Gastroesophageal sphincter (tissue), 4 donors: Measurements from ENCODE around the gene RNF213. TPM values are rescaled to one million over a fixed set of nuclear protein-coding genes. Genes with fewer than 3 reads are reported as not detected.

ENCODE experiments used
- ATAC-seq: fragments of 150-250 bp; one replicate; pipeline ENCODE4 v1.9.1; 2016; ENCODE audit warnings: mild to moderate bottlenecking, moderate library complexity
- H3K27ac ChIP-seq, 4 donors: fragments of 200-600 bp; sonication (generic) in 3 of 4; 1 replicate in 3 of 4; 2 replicates in 1 of 4; pipeline ENCODE4 v1.5.1; 2016 to 2019
- H3K27me3 ChIP-seq: fragments of 200-600 bp; sonication (generic); one replicate; pipeline ENCODE4 v1.5.1; 2019
- H3K36me3 ChIP-seq, 2 donors: fragments of 200-600 bp; sonication (generic); one replicate each; pipeline ENCODE4 v1.5.1; 2019; ENCODE audit warnings: control low read depth in 1 of 2
- H3K4me1 ChIP-seq, 3 donors: fragments of 200-600 bp; sonication (generic); 1 replicate in 2 of 3; 2 replicates in 1 of 3; pipeline ENCODE4 v1.5.1; 2016 to 2019; ENCODE audit warnings: control low read depth in 2 of 3
- H3K4me3 ChIP-seq, 2 donors: fragments of 200-600 bp; sonication (generic); one replicate each; pipeline ENCODE4 v1.5.1; 2019; ENCODE audit warnings: mild to moderate bottlenecking in 1 of 2, moderate library complexity in 1 of 2
- H3K9me3 ChIP-seq, 3 donors: fragments of 200-600 bp; sonication (generic); one replicate each; pipeline ENCODE4 v1.5.1; 2017 to 2019; ENCODE audit warnings: control low read depth in 2 of 3
- EP300 ChIP-seq: sonication (generic); formaldehyde crosslinking; IDR thresholded peaks from one replicate; pipeline ENCODE4 v1.6.1; 2017; ENCODE audit warnings: antibody characterized with exemption, mild to moderate bottlenecking
- POLR2A ChIP-seq, 2 donors: fragments of 450-650 bp; IDR thresholded peaks; one replicate each; pipeline ENCODE4 v1.6.1; 2017; ENCODE audit warnings: antibody characterized with exemption in 2 of 2, mild to moderate bottlenecking in 2 of 2, moderate library complexity in 1 of 2
- POLR2AphosphoS5 ChIP-seq: sonication (generic); formaldehyde crosslinking; IDR thresholded peaks from one replicate; pipeline ENCODE4 v1.6.1; 2017; ENCODE audit warnings: antibody characterized with exemption
- WGBS, 2 donors: methylation state at CpG; one replicate each; pipeline ENCODE4 v1.1.5; 2018; ENCODE audit warnings: low coverage in 1 of 2; 5-methylcytosine and 5-hydroxymethylcytosine counted together
- total RNA-seq, 4 donors: library from RNA; depleted of rRNA; stranded (reverse); fragments of >200 nt; gene quantifications; one replicate each; pipeline ENCODE4 v1.1.0, GENCODE V29; 2016
- TF ChIP-seq, protein P1 (sequence below), 4 experiments: fragments of 200-600 bp in 2 of 4; fragments of 450-650 bp in 2 of 4; sonication (generic) in 1 of 4; IDR thresholded peaks; one replicate each; pipeline ENCODE4 v1.5.1; 2017 to 2019; ENCODE audit warnings: antibody characterized with exemption in 4 of 4, mild to moderate bottlenecking in 2 of 4, moderate library complexity in 2 of 4

The RNF213 gene
- total RNA-seq, 4 donors from 2014 or later = 59.2 to 87.6 (median 67.8) TPM

DNA sequence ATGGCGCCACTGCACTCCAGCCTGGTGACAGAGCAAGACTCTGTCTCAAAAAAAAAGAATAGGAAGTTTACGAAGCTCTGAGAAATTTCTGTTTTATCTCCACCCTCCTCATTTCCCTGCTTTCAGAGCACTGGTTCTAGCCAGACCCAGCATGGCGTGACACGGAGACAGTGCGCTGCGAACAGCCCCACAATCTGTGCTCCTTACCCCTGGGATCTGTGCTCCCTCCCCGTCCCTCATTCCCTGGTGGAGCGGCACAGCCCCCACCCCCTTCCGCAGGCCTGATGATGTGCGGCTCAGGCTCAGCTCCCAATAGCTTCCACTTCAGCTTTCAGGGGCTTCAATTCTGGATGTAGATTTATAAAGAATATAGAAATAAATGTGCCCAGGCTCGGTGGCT is 98.2 kb downstream of the RNF213 start:
- no peak overlapping the region for H3K27ac ChIP-seq
- H3K4me1 ChIP-seq = peaks cover 0 to 13% (median 0%) of the 10 kb centered on the region in 3 donors
- TF ChIP-seq EP300 (no peak), POLR2AphosphoS5 (no peak), POLR2A (IDR thresholded peaks at IDR 0.05) (no peak)
- TF ChIP-seq, protein P1, sequence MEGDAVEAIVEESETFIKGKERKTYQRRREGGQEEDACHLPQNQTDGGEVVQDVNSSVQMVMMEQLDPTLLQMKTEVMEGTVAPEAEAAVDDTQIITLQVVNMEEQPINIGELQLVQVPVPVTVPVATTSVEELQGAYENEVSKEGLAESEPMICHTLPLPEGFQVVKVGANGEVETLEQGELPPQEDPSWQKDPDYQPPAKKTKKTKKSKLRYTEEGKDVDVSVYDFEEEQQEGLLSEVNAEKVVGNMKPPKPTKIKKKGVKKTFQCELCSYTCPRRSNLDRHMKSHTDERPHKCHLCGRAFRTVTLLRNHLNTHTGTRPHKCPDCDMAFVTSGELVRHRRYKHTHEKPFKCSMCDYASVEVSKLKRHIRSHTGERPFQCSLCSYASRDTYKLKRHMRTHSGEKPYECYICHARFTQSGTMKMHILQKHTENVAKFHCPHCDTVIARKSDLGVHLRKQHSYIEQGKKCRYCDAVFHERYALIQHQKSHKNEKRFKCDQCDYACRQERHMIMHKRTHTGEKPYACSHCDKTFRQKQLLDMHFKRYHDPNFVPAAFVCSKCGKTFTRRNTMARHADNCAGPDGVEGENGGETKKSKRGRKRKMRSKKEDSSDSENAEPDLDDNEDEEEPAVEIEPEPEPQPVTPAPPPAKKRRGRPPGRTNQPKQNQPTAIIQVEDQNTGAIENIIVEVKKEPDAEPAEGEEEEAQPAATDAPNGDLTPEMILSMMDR (IDR thresholded peaks at IDR 0.05) = no peak
- H3K4me3 ChIP-seq = no peak overlapping the region
- ATAC-seq = no peak
- H3K36me3 ChIP-seq = peaks cover 3 to 99% of the 10 kb centered on the region in 2 donors
- 75 to 97% methylated on average over 1 to 6 of the region's 11 CpGs for WGBS, 2 donors
- H3K9me3 ChIP-seq = no peaks in the 10 kb centered on the region
- no peaks in the 10 kb centered on the region for H3K27me3 ChIP-seq

DNA sequence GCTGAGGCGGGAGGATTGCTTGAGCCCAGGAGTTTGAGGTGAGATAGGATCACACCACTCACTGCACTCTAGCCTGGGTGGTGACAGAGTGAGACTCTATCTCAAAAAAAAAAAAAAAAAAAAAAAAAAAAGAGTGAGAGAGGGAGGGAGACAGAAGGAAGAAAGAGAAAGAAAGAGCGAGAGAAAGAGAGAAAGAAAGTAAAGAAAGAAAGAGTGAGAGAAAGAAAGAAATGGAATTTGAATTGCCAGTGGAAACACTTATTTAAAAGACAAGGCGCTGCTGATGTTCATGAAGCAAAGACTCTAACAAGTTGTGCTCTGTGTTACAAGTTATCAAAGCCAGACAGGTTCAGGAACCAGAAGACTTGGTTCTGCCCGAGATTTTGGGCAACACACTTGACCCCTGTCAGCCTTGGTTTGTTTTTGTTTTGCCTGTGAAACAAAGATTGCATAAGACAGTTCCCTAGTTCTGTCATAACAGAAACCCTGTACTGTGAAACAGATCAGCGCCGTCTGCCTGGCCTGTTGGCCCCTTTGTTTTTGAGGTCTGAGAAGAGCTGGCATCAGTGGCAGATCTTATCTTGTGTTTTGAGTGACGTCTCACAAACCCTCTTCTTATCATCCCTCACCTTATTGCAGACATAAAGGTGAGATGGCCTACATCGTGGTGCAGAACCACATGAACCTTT is 98.9 kb downstream of the RNF213 start:
- Histone ChIP-seq H3K36me3 (peaks cover 3 to 99% of the 10 kb centered on the region in 2 donors), H3K27ac (no peak overlapping the region), H3K4me3 (no peak overlapping the region), H3K27me3 (no peaks in the 10 kb centered on the region), H3K9me3 (no peaks in the 10 kb centered on the region), H3K4me1 (peaks cover 0 to 13% (median 0%) of the 10 kb centered on the region in 3 donors)
- TF ChIP-seq, protein P1 (IDR thresholded peaks at IDR 0.05) = no peak
- TF ChIP-seq POLR2AphosphoS5 (no peak), EP300 (no peak), POLR2A (IDR thresholded peaks at IDR 0.05) (no peak)
- ATAC-seq = peak; percentile 25
- 70 to 77% methylated on average over 5 to 7 of the region's 8 CpGs for WGBS, 2 donors

DNA sequence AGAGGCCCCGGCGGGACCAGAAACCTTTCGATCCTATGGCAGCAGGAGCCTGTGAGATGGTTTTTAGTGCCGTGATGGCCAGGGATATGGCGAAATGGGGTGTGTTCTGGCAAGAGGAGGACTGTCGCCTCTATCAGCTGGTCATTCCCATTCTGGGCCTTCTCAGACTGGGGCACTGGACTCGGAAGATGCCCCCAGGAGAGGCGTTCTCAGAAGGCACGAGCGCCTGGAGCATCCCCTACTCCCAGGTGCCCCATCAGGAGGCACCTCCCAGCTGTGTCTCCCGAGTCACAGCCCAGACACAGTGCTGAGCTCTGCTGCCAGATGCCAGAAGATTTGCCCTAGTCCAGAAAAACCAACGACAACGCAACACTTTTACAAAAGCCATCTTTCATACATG is 99.7 kb downstream of the RNF213 start:
- H3K27ac ChIP-seq = no peak overlapping the region
- no peaks in the 10 kb centered on the region for H3K27me3 ChIP-seq
- no peak overlapping the region for H3K4me3 ChIP-seq
- H3K36me3 ChIP-seq = peaks cover 0 to 99% of the 10 kb centered on the region in 2 donors
- TF ChIP-seq EP300 (no peak), POLR2AphosphoS5 (no peak), POLR2A (IDR thresholded peaks at IDR 0.05) (no peak)
- TF ChIP-seq, protein P1 (IDR thresholded peaks at IDR 0.05) = no peak
- ATAC-seq = no peak
- whole genome bisulfite sequencing, 2 donors = 69 to 92% methylated on average over 2 to 5 of the region's 13 CpGs
- no peaks in the 10 kb centered on the region for H3K9me3 ChIP-seq
- H3K4me1 ChIP-seq = peaks cover 0 to 13% (median 0%) of the 10 kb centered on the region in 3 donors

DNA sequence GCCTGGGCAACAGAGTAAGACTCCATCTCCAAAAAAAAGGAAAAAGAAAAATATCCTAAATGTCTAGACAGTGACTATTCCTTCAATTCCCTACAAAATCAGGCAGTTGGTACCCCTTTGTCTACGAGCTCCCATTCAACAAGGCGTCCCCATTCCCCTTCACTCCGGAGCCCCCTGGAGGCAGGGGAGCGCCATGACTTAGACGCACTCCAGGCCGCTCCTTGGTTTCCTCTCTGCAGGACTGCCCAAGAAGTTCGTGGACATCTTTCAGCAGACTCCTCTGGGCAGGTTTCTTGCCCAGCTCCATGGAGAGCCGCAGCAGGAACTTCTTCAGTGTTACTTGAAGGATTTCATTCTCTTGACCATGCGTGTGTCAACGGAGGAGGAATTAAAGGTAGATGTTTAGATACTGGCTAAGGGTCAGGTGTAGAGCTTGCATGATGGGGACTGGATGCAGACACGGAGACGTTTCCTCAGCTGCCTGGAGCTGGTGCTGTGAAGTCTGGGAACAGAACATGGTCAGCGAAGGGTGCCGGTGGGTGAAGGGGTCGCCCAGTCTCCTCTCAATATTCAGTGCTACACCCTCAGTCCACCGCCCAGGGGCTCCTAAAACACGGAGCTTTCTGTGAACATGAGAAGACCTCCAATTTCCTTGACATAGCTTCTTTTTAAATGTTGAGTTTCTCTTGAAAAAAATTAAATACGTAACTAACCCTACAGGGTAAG is 101.0 kb downstream of the RNF213 start:
- H3K36me3 ChIP-seq = peaks cover 0 to 100% of the 10 kb centered on the region in 2 donors
- H3K4me1 ChIP-seq = peaks cover 0 to 13% (median 0%) of the 10 kb centered on the region in 3 donors
- no peak overlapping the region for H3K4me3 ChIP-seq
- H3K27me3 ChIP-seq = no peaks in the 10 kb centered on the region
- TF ChIP-seq, protein P1 (IDR thresholded peaks at IDR 0.05) = peak in 2 of 4 experiments; percentile 16 to 32
- TF ChIP-seq POLR2AphosphoS5 = no peak
- no peaks in the 10 kb centered on the region for H3K9me3 ChIP-seq
- WGBS, 2 donors = 80 to 87% methylated on average over 6 to 11 of the region's 18 CpGs
- ATAC-seq = no peak
- H3K27ac ChIP-seq = no peak overlapping the region
